Astrocyte of the spinal cord (primary cell): ENCODE data around the gene PHPT1.
"Not testable (repeated sequence)": the region's sequence is repeated elsewhere in the genome, so short reads cannot be mapped to it uniquely, and the experiment has no call there.

Experiments
- DNase-seq: peaks from one replicate; pipeline ENCODE4 v3.0.0; 2011; ENCODE audit warnings: low read depth, low spot score
- H3K4me3 ChIP-seq: 2 replicates; pipeline ENCODE4 v1.5.1; 2011; ENCODE audit warnings: low read depth, mild to moderate bottlenecking, low read length, moderate library complexity
- in situ Hi-C: cut with HindIII; loops from 2 replicates; pipeline ENCODE4 v1.10.0; 2017; ENCODE audit warnings: low sequenced_read_pairs
- TF ChIP-seq, protein P1 (sequence below): IDR thresholded peaks from 2 replicates; pipeline ENCODE4 v1.5.1; 2012; ENCODE audit warnings: low read depth, mild to moderate bottlenecking, low read length, inconsistent platforms

PHPT1 gene

DNA sequence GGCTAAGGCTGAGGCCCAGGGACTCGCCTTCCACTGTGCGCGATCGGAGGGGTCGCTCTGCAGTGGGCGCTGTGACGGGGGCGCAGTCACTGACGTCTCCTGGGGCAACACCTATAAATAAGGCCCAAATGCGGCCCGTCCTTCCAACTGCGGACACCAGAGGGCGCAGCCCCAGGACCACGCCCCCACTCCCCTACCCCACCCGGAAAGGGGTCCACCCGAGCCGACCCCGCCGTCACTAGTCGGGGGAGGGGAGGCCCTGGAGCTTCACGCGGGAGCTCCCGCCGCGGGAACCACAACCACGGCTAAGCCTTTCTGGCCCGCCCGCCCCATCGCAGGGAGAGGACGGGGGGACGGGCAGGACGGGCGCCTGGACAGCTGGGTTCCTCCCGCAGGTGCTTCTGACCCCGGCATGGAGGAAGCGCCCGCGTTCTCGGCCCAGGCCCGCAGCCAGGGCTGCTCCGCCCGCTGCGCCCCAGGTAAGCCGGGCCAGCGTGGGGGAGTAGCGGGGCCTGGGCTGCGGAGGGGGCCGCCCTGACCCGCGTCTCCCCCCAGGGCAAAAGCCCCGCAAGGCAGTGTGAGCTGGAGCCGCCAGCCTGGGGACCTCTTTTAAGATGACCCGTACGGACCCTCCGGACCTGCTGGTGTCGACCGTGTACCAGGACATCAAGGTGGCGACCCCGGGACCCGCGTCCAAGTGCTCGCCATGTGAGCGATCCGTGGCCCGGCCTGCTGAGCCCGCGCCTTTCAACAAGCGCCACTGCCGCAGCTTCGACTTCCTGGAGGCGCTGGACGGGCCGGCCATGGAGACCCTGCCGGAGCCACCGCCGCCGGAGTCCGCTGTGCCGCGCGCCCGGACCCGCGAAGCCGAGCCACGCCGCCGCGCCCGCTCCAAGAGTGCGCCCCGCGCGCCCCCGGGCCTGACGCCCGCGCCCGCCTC, 5.1 kb upstream of the PHPT1 start:
- DNase-seq, in situ Hi-C loops, H3K4me3 ChIP-seq: not testable (repeated sequence)

DNA sequence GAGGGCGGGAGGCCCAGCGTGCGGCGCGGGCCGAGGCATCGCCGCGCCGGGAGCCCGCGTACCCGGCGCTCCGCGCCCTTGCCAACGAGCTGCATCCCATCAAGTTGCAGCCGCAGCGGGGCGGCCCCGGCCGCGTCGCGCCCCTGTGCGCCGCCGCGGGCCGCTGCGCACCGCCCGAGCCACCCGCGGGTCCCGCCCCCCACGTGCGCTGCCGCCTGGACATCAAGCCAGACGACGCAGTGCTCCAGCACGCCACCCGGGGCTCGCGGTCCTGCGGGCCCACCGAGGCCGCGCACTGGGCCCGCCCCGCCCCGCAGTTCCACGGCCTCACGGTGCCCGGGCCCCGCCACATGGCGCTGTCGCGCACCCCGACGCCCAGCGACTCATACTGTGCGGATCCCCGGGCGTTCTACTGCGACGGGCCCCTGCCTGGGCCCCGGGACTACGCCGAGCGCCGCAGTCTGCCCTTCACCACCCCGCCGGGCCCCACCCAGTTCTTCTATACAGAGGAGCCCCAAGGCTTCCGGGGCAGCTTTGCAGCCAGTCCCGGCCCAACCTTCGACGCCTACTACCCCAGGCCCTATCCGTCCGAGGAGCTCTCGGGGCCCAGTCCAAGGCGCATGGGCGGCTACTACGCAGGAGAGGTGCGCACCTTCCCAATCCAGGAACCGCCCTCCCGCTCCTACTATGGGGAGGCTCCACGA, 4.3 kb upstream of the PHPT1 start:
- in situ Hi-C loops, result no loop called here
- H3K4me3 ChIP-seq, result no peak overlapping the region
- no peak for DNase-seq
- TF ChIP-seq, protein P1, sequence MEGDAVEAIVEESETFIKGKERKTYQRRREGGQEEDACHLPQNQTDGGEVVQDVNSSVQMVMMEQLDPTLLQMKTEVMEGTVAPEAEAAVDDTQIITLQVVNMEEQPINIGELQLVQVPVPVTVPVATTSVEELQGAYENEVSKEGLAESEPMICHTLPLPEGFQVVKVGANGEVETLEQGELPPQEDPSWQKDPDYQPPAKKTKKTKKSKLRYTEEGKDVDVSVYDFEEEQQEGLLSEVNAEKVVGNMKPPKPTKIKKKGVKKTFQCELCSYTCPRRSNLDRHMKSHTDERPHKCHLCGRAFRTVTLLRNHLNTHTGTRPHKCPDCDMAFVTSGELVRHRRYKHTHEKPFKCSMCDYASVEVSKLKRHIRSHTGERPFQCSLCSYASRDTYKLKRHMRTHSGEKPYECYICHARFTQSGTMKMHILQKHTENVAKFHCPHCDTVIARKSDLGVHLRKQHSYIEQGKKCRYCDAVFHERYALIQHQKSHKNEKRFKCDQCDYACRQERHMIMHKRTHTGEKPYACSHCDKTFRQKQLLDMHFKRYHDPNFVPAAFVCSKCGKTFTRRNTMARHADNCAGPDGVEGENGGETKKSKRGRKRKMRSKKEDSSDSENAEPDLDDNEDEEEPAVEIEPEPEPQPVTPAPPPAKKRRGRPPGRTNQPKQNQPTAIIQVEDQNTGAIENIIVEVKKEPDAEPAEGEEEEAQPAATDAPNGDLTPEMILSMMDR, result no peak

More for the DNA sequence above, 5.1 kb upstream of the PHPT1 start:
- TF ChIP-seq, protein P1, result peak; percentile 49

DNA sequence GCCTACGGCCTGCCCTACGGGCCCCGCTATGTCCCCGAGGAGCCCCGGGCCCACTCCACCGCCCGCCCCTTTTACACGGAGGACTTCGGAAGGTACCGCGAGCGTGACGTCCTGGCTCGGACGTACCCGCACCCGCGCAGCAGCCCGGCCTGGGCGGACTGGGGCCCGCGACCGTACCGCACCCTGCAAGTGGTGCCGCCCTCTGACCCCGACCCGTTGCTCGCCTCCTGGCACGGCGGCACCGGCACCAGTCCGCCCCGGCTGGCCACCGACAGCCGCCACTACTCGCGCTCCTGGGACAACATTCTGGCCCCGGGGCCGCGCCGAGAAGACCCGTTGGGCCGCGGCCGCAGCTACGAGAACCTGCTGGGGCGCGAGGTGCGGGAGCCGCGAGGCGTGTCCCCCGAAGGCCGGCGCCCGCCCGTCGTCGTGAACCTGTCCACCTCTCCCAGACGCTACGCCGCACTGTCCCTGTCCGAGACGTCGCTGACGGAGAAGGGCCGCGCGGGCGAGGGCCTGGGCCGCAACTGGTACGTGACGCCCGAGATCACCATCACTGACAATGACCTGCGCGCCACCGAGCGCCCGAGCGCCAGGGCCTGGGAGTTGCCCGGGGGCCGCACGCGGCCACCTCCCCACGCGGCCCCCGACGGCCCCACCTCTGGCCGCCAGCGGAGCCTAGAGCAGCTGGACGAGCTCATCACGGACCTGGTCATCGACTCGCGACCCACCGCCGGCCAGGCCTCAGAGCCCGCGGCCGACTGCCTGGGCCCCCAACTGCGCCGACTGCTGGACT, 3.5 kb upstream of the PHPT1 start:
- no peak for DNase-seq
- TF ChIP-seq, protein P1, result no peak
- in situ Hi-C loops, result no loop called here
- H3K4me3 ChIP-seq, result no peak overlapping the region

DNA sequence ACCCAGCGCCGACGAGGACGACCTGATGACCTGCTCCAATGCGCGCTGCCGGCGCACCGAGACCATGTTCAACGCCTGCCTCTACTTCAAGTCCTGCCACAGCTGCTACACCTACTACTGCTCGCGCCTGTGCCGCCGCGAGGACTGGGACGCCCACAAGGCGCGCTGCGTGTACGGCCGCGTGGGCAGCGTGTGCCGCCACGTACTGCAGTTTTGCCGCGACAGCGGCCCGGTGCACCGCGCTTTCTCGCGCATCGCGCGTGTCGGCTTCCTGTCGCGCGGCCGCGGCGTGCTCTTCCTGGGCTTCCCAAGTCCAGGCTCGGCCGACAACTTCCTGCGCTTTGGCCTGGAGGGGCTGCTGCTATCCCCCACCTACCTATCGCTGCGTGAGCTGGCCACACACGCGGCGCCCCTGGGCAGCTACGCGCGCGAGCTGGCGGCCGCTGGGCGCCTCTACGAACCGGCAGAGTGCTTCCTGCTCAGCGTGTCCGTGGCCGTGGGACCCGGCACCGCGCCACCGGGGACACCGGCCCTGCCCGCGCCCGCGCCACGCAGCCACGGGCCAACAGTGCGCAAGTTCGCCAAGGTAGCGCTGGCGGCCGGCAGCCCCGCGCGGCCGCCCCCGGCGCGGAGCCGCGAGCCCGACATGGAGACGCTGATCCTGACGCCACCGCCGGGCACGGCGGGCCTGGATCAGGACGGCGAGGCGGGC, 2.7 kb upstream of the PHPT1 start:
- no peak for DNase-seq
- TF ChIP-seq, protein P1, result no peak
- in situ Hi-C loops, result no loop called here
- H3K4me3 ChIP-seq, result no peak overlapping the region

DNA sequence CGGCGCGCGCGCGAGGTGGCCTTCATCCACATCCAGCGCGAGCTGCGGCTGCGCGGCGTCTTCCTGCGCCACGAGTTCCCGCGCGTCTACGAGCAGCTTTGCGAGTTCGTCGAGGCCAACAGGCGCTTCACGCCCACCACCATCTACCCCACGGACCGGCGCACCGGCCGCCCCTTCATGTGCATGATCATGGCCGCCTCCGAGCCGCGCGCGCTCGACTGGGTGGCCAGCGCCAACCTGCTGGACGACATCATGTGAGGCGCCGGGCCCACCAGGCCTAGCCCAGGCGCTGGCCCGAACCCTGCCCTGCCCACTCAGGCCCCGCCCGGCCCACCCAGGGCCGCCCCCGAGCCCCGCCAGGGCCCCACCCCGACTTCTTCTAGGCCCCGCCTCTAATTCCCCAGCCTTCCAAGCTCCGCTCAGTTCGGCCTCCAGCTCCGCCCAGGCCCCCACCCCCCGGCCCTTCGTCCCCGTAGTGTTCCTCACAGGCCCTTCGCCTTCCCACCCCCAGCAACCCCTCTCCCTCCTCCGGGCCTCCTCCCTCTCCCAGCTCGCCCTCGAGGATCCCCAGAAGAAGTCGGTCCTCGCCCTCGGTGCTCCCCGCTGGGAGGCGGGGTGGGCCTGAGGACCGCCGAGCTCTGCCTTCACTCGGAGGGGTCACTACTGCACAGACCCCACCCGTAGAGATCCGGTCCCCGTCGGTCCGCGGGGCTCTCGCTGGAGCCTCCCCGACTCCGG, 2.0 kb upstream of the PHPT1 start:
- TF ChIP-seq, protein P1, result no peak
- peak overlapping the region; percentile 86 for H3K4me3 ChIP-seq
- DNase-seq, result peak; percentile 61
- in situ Hi-C loops, result no loop called here
